HG03520 (cell line): ENCODE measurements around the gene PERP.

Experiments used
- ATAC-seq: cut with Tn5 transposase; IDR thresholded peaks from one replicate; pipeline ENCODE4 v1.9.1; 2021; ENCODE audit warnings: mild to moderate bottlenecking, moderate library complexity; ENCODE audit not compliant: unreplicated experiment

The PERP gene

DNA sequence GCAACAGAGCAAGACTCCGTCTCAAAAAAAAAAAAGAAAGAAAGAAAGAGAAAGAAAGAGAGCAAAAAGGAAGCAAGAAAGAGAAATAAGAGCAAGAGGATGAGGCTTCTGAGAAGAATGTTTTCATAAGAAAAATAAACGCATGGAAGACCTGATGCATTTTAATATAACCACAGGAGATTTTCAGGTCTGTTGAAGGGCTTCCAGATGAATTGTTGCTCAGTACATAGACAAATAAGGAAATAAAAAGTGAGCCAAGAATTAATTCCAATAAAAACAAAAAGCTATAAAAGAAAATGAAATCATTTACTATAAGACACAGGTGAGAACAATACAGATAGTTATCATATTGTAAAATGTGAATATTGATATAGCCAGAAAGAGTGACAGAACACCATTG, 43.5 kb downstream of the PERP start:
- ATAC-seq: no peak

DNA sequence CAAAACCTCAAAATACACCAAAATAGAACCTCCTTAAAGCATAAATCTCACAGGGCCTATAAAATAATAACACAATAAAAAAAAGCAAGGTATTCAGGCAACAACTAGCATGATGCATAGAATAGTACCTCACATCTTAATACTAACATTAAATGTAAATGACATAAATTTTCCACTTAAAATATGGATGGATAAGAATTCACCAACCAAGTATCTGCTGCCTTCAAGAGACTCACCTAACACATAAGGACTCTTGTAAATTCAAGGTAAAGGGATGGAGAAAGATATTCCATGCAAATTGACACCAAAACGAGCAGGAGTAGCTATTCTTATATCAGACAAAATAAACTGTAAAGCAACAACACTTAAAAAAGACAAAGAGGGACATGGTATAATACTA, 52.2 kb downstream of the PERP start:
- ATAC-seq: no peak

DNA sequence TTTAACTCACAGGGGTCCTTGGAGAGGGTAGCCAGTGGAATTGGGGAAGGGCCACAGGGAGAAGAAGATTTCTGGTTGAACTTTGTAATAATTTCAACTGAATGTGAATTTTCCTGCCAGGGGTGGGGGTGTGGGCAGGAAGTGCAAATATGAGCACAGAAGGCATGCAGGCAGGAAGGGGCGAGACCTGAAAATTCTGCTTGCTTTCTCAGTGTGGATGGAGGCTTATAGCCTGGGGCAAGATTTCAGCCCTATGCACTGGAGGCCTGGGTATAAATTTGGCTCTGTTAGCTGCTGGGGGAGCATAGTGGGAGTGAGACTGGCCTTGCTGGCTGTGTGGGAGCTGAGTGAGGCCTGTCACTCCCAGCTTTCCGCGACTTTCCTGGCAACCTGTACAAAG, 54.4 kb downstream of the PERP start:
- no peak for ATAC-seq

DNA sequence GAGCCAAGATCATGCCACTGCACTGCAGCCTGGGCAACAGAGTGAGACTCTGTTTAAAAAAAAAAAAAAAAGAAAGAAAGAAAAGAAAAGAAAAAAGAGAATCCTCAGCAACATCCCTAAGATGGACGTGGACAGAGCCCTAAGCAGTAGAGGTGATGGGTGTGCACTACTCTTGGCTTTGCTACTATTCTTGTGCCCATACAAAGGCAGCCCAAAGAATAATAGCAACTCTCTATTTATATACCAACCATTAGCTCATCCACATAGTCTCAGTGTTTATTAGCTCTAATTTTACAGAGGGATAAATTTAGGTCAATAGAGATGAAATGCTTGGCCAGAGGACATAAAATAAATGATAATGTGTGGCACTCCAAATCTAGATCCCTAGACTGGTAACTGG, 62.2 kb downstream of the PERP start:
- ATAC-seq: no peak

DNA sequence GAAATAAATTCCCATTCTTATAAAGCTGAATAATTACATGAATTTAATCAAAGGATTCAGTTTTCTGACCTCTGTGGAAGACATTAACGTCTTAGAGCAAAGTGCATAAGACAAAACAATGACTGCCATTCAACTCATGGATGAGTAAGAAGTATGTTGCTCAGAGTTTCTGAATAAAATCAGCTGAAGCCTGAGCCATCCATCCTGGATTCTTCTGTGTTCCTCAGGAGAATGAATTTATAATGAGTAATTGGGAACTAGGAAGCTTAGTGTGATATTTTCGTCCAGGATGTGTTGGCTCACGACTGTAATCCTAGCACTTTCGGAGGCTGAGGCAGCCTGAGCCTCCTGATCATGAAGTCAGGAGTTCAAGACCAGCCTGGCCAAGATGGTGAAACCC, 62.8 kb downstream of the PERP start:
- no peak for ATAC-seq
